ENCODE results near the gene UBE2N.

DNA sequence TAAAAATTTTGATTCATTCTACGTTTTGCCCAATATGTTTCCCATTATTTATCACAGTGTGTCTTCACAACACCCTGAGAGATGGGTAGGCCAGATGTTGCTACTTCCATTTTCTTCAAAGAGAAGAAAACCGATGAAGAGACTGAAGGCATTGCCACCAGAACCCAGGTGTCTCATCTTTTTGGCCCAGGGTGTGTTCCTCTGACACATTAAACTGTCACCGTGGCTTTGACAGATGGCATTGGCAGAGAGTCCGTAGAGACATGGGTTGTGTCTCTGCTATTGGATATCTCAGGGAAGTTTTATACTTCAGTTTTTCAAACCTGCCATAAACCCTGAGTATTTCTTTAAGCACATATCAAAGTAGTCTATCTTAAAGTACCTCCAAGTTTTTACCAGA lies 75.3 kb downstream of the UBE2N start:
- TF ChIP-seq, protein P1, sequence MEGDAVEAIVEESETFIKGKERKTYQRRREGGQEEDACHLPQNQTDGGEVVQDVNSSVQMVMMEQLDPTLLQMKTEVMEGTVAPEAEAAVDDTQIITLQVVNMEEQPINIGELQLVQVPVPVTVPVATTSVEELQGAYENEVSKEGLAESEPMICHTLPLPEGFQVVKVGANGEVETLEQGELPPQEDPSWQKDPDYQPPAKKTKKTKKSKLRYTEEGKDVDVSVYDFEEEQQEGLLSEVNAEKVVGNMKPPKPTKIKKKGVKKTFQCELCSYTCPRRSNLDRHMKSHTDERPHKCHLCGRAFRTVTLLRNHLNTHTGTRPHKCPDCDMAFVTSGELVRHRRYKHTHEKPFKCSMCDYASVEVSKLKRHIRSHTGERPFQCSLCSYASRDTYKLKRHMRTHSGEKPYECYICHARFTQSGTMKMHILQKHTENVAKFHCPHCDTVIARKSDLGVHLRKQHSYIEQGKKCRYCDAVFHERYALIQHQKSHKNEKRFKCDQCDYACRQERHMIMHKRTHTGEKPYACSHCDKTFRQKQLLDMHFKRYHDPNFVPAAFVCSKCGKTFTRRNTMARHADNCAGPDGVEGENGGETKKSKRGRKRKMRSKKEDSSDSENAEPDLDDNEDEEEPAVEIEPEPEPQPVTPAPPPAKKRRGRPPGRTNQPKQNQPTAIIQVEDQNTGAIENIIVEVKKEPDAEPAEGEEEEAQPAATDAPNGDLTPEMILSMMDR (conservative IDR thresholded peaks at IDR 0.05; ENCODE audit: low read length): no peak
- TF ChIP-seq EZH2phosphoT487 (IDR thresholded peaks at IDR 0.05; ENCODE audit: borderline replicate concordance): no peak

Measured in Loucy (cell line).